DMS79 treated with DMSO at 0.1 percent for 48 hours (cell line): Measurements from ENCODE around the gene SIPA1L3.

ENCODE experiments used
- DNase-seq: peaks from one replicate; lab custom pipeline; 2025; lab: John Stamatoyannopoulos, UW

Gene SIPA1L3

GRCh38 chr19:38193445-38193844, 286.4 kb downstream of the SIPA1L3 start:
- DNase-seq, result peak; percentile 63

GRCh38 chr19:38194061-38194701, 287.2 kb downstream of the SIPA1L3 start:
- peak; percentile 77 for DNase-seq

- no peak for DNase-seq
Measured at GRCh38 chr19:38195237-38195636, 288.2 kb downstream of the SIPA1L3 start.

GRCh38 chr19:38196245-38196837, 289.3 kb downstream of the SIPA1L3 start:
- no peak for DNase-seq

GRCh38 chr19:38196948-38197656, 290.1 kb downstream of the SIPA1L3 start:
- DNase-seq, result no peak

GRCh38 chr19:38197937-38198704, 291.1 kb downstream of the SIPA1L3 start:
- no peak for DNase-seq

- DNase-seq, result no peak
Measured at GRCh38 chr19:38199340-38199739, 292.3 kb downstream of the SIPA1L3 start.

- DNase-seq, result no peak
Measured at GRCh38 chr19:38201731-38202130, 294.7 kb downstream of the SIPA1L3 start.

GRCh38 chr19:38202504-38202903, 295.5 kb downstream of the SIPA1L3 start:
- DNase-seq, result no peak

GRCh38 chr19:38203197-38203596, 296.2 kb downstream of the SIPA1L3 start:
- DNase-seq, result no peak

- DNase-seq, result peak; percentile 36
Measured at GRCh38 chr19:38204096-38204495, 297.1 kb downstream of the SIPA1L3 start.

GRCh38 chr19:38204728-38205127, 297.7 kb downstream of the SIPA1L3 start:
- DNase-seq, result peak; percentile 73

GRCh38 chr19:38206006-38206745, 299.2 kb downstream of the SIPA1L3 start:
- DNase-seq, result no peak

- DNase-seq, result no peak
Measured at GRCh38 chr19:38206928-38207327, 299.9 kb downstream of the SIPA1L3 start.

GRCh38 chr19:38207543-38207942, 300.5 kb downstream of the SIPA1L3 start:
- no peak for DNase-seq

- DNase-seq, result no peak
Measured at GRCh38 chr19:38208571-38208970, 301.6 kb downstream of the SIPA1L3 start.

- no peak for DNase-seq
Measured at GRCh38 chr19:38209152-38209551, 302.1 kb downstream of the SIPA1L3 start.

- peak; percentile 60 for DNase-seq
Measured at GRCh38 chr19:38209671-38210457, 302.9 kb downstream of the SIPA1L3 start.

GRCh38 chr19:38210458-38210987, 303.5 kb downstream of the SIPA1L3 start:
- DNase-seq, result peak; percentile 61

- DNase-seq, result no peak
Measured at GRCh38 chr19:38211151-38211591, 304.2 kb downstream of the SIPA1L3 start.

- DNase-seq, result no peak
Measured at GRCh38 chr19:38211766-38212165, 304.8 kb downstream of the SIPA1L3 start.
